Activated CD8-positive, alpha-beta memory T cell treated with anti-CD3 and anti-CD28 coated beads, Interleukin-2, amount 50 U/mL, for 24 hours (primary cell): Measurements from ENCODE around the gene MT1F.
"Not testable (repeated sequence)": the region's sequence is repeated elsewhere in the genome, so short reads cannot be mapped to it uniquely, and the experiment has no call there.

ENCODE experiments used
- DNase-seq: peaks from one replicate; pipeline ENCODE4 v3.0.0-alpha.2; 2020; ENCODE audit errors: extremely low read depth

Gene MT1F

DNA sequence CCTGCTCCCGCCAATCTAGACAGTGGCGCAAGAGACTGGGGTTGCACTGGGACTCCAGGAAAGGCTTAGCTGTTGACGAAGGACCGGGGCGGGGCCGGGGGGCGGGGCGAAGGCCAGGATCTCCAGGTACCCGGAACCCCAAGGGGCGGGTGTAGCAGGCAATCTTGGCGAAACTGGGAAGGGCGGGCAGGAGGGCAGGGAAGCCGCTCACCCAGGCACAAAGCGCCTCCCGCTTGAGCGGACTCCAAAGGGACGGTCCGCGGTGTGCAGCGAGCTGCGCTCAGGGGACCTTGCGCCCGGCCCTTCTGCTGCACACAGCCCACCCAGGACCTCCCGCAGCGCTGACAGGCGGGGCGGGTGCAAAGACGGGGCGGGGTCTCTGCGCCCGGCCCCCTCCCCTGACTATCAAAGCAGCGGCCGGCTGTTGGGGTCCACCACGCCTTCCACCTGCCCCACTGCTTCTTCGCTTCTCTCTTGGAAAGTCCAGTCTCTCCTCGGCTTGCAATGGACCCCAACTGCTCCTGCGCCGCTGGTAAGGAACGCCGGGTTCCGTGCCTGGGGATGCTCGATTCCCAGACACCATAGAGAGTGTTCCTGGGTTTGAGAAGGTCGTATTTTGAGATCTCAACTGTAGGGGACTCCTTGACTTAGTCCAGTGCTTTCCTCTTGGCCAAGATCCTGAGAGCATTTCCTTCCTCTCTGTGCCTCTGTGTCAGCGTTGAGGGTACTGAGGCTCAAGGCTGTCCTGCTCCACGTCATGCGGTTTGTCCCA, at the start of gene MT1F:
TSS of gene MT1F (plus strand) at position 405 of the 772 bp plus-strand sequence. CDS start at position 505, 100 bp downstream.
- DNase-seq, result peak; percentile 37

DNA sequence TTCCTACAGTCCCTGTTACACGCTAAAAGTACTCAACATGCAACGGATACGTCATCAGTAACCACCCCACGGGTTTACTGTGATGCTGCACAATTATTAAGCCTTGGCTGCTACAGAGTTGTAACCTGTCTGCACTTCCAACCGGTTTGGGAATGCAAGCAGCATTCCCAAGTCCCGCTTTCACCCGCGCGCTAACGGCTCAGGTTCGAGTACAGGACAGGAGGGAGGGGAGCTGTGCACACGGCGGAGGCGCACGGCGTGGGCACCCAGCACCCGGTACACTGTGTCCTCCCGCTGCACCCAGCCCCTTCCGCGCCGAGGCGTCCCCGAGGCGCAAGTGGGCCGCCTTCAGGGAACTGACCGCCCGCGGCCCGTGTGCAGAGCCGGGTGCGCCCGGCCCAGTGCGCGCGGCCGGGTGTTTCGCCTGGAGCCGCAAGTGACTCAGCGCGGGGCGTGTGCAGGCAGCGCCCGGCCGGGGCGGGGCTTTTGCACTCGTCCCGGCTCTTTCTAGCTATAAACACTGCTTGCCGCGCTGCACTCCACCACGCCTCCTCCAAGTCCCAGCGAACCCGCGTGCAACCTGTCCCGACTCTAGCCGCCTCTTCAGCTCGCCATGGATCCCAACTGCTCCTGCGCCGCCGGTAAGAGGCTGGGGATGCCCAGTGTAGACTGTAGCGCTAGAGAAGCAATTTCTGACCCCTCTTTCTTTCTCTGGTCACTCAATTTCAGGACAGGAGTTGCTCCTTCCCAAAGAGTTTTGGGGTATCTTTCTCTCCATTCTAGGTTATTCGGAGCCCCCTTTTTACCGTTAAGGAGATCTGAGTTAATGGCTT, 49.5 kb upstream of the MT1F start, which contains the start of gene MT2A:
TSS of gene MT2A (plus strand) at position 542 of the 833 bp plus-strand sequence. CDS start at position 614, 72 bp downstream.
- peak; percentile 78 for DNase-seq

DNA sequence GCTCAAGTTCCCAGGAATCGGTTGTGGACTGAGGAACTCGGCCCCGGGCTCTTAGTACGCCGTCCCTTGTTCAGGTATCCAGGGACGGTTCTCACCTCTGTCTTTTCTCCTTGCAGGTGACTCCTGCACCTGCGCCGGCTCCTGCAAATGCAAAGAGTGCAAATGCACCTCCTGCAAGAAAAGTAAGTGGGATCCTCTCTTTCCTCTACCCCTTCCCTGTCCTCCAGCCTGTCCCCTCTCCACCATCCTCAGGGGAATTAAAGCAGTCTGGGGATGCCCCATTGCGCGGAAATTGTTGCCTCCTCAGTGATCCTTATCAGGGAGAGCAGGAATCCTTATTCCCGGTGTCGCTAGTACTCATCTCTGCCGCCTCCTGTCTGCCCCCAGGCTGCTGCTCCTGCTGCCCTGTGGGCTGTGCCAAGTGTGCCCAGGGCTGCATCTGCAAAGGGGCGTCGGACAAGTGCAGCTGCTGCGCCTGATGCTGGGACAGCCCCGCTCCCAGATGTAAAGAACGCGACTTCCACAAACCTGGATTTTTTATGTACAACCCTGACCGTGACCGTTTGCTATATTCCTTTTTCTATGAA, 48.8 kb upstream of the MT1F start:
- DNase-seq, result no peak

DNA sequence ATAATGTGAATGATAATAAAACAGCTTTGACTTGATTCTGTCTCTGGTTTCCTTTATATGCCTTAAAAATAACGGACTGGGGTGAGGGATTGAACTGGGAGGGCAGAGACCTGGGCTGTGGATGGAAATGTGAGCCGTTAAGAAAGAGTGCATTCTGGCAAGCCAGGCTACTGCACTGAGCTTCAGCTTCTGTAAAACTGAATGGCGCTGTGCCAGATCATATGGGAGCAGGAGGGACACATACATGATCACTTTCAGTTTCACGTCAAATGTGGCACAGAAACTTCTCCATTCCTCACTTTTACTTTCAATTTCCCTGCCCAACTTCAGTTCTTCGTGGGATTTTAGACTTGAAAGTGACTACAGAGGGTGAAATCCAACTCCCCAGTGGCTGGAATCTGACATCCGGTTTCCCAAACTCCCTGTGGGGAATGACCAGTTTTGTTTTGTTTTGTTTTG, 48.3 kb upstream of the MT1F start:
- peak; percentile 51 for DNase-seq

DNA sequence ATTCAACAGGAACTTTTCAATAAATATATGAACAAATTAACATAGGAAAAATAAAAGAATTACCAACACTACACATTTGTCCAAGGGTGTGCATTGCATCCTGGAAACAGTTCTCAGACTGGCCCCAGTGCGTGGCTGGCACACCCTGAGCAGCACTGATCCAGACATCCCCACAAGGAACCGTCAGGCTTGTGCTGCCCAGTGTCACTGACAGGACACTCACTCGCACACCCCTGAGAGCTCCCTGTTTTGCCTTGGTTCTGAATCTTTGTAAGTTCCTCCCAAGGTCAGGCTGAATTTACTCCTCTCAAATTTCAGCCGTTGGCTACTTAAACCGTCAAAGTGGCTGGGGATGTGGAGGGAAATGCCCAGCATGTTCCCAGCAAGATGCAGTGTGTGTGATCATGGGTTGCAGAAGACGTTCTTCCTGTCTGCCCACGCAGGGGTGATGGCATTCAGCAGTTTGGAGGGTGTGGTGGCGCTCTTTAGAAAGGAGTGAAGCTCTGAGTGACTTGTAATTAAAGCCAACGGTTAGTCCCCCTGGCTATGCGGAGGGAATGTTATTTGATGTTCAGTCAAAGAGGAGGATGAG, 47.6 kb upstream of the MT1F start:
- DNase-seq, result peak; percentile 56

DNA sequence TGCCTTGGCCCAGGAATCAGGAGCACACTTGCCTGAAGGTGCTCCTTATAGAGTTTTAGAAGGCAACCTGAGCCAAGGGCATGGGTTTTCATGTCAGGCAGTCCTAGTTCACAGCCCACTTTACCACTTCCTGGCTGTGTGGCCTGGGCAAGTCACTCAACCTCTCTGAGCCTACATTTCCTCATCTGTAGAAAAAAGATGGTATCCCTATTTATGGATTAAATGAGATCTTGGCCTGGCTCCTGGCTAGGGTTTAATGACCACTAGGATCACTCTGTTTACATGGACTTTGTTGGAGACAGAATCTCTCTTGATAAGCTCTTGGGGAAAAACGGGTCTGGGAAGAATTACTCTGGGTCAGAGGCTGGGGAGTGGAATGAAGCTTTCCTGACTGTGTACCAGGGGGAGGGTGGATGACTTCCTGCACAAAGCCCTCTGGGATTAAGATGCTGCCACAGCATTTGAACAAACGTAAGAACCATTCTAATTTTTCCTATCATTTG, 47.1 kb upstream of the MT1F start:
- no peak for DNase-seq

DNA sequence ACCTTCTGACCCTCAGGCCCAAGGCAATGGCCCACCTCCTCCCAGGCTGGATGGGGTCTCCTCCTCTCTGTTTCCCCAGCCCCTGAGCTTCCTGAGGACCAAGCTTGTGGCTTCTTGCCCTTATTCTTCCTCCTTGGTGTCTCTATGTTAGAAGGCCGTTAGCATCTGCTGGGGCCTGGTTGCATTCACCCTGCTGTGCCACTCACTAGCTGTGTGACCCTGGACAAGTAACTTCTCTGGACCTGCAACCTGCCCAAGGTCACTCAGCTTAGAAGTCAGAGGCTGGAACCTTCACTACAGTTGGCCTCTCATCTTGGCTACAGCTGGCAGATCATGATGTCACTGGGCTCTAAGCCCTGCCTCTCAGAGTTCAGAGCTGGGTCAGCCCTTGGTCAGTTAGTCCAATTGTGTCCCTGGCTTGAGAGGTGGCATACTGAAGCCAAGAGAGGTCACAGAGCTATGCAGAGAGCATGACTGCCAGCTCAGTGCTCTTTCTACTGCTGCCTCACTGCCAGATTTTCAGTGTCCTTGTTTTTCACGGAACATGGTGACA, 46.4 kb upstream of the MT1F start:
- DNase-seq, result no peak

DNA sequence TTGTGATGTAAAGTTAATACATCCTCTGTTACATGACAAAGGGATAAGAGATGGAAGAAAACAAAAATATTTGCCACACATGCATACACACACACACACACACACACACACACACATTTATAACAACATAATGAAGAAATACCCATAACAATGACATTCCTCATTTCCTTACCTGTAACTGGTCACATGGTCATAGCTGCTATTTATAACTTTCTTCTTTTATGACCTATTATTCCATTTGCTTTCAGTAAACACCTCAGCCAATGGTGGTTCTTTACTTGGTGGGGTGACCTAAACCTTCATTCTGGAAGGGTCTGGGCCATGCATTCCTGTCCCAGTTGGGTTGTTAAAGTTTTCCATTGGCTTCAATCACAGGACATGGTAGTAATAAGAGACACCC, 44.1 kb upstream of the MT1F start:
- DNase-seq, result no peak

DNA sequence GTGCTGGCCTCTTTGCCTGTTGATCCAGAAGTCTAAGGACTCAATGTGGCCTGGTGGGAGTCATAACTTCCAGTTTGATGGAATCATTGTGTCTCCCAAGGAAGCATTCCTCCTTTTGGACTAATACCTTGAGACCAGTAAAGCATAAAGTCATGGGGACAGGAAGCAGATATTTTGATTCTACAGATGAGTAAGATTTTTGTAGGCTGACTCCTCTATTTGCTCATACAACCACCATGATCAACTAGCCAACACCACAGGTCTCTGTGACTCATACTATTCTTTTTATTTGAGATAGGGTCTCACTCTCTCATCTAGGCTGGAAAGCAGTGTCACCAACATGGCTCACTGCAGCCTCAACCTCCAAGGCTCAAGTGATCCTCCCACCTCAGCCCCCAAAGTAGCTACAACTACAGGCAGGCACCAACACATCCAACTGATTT, 43.2 kb upstream of the MT1F start:
- no peak for DNase-seq

DNA sequence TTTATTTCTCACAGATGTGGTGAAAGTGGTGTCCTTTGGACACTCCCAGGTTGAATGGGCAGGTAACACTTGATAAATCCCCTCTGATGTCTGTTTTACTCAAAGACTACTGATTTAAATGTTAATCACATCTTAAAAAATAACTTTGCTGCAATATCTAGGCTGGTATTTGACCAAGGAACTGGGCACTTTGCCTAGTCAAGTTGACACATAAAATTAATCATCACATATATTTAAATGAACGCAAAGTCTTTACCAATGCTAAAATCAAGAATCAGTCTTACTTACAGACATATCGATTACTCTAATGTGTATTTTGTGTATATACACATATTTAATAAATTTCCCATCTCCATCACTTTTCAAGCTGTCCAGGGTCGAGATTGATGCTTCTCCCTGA, 42.4 kb upstream of the MT1F start:
- DNase-seq, result no peak

DNA sequence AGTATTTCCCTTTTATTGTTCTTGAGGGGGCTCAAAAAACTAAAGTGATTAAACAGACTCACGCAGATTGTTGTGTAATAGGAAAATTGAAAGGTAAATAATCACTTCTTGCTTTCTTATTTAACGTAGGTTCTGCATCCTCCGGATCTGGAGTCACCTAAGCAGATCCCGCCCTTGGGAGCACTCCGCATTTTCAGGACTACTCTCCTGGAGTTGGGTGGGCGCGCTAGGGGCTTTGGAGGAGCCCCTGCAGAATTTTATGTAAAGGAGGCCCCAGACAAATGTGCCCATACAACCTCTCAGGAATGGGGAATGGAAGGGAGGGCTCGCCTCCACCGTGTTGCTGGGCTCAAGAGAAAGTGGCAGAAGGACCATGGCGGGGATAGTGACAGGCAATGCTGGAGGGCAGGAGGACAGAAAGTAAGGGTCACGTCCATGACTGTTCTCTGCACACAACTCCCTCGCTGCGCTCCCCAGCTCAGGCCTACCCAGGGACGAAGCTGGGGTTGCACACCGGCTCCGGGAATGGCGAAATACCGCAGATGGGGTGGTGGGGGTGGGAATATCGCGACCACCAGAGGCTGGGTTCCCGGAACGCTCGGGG, 41.0 kb upstream of the MT1F start:
- no peak for DNase-seq

DNA sequence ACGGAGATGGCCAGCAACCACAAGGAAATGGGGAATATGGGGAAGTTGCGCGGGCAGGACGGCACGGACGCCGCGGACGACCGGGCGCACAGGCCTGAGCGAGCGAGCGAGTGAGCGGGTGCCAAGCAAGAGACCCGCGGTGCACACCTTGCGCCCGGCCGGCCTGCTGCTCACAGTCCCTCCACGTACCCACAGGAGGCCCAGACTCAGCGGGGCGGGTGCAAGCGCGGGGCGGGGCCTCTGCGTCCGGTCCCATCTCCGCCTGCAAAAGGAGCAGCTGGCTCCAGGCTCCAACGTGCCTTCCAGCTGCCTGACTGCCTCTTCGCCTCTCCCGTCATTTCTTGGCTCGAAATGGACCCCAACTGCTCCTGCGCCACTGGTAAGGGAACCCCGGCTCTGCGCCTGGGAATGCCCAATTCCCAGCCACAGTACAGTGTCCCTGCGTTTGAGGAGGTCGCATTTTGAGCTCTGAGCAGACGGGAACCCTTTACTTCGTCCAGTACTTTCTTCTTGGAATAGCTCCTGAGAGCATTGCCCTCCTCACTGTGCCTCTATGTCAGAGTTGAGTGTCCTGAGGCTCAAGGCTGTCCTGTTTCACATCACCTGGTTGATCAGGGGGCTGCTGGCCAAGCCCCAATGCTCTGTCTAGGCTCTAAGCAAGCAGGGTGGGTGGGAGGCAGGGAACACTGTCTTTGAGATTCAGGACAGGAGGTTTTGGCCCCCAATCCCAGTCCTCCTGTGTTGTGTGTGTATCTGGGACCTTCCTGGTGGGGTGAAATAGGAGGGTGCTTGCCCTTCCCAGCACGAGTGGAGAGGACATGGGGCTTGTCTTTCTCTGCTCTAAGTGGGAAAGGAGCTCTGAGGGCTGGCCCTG, 40.3 kb upstream of the MT1F start:
- no peak for DNase-seq

DNA sequence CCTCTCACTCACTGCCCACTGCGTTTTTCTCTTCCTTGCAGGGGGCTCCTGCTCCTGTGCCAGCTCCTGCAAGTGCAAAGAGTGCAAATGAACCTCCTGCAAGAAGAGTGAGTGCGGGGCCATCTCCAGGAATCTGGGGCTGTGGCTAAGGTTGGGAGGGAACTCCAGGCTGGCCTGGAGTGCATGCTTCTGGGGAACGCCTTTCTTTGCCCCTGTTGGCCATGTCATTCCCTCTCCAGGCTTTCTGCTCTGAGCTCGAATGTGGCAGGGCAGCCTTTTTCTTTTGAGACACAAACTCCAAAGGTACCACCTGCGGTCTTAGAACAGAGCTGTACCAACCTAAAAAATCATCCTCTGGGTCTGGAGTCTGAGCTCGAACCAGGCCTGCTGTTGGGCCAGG, 39.6 kb upstream of the MT1F start:
- DNase-seq, result no peak

DNA sequence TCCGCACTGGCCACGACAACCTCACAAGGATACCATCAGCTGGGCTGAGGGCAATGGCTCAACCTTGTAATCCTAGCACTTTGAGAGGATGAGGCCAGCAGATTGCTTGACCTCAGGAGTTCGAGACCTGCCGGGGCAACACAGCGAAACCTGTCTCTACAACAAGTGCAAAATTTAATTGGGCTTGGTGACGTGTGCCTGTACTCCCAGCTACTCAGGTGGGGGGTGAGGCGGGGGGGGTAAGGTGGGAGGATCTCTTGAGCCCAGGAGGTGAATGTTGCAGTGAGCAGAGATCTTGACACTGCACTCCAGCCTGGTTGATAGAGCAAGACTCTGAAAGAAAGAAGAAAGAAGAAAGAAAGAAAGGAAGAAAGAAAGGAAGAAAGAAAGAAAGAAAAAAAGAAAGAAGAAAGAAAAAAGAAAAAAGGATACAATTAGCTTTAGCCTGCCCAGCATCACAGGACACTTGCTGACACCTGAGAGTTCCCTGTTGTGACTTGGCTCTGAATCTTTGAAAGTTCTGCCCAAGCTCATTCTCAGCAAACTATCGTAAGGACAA, 37.3 kb upstream of the MT1F start:
- no peak for DNase-seq

DNA sequence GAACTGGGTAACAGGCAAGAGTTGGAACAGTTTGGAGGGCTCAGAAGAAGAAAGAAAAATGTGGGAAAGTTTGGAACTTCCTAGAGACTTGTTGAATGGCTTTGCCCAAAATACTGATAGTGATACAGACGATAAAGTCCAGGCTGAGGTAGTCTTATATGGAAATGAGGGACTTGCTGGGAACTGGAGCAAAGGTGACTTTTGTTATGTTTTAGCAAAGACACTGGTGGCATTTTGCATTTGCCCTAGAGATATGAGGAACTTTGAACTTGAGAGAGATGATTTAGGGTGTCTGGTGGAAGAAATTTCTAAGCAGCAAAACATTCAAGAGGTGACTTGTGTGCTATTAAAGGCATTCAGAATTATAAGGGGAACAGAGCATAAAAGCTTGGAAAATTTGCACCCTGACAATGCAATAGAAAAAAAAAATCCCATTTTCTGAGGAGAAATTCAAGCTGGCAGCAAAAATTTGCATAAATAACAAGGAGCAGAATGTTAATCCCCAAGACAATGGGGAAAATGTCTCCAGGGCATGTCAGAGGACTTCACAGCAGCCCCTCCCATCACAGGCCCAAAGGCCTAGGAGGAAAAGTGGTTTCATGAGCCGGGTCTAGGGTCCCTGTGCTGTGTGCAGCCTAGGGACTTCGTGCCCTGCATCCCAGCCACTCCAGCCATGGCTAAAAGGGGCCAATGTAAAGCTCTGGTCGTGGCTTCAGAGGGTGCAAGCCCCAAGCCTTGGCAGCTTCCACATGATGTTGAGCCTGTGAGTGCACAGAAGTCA, 35.9 kb upstream of the MT1F start:
- not testable (repeated sequence) for DNase-seq

DNA sequence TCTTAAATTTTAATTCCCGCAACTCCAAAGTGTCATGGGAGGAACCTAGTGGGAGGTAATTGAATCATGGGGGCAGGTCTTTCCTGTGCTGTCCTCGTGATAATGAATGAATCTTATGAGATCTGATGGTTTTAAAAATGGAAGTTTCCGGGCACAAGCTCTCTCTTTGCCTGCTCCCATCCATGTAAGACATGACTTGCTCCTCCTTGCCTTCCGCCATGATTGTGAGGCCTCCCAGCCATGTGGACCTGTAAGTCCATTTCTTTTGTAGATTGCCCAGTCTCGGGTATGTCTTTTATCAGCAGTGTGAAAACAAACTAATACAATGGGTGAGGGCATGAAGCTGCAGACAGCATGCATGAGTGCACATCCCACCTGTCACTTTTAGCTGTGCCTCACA, 34.6 kb upstream of the MT1F start:
- not testable (repeated sequence) for DNase-seq

DNA sequence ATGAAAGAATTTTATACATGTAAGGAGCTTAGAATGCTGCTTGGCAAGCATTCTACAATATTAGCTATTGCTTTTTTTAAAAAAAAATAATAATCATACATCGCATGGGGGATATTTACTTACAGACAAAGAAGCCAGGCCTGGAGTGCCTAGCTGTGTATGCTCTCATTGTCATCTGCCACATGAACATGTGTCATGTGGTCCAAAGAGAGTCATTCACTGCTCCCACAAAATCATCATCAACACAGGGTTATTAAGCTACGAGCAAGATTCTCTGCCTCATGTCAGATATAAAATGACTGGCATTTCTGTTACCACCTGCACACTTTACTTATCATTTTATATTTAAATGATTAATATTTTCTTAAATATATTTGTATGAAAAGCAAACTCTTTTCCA, 34.1 kb upstream of the MT1F start:
- no peak for DNase-seq

DNA sequence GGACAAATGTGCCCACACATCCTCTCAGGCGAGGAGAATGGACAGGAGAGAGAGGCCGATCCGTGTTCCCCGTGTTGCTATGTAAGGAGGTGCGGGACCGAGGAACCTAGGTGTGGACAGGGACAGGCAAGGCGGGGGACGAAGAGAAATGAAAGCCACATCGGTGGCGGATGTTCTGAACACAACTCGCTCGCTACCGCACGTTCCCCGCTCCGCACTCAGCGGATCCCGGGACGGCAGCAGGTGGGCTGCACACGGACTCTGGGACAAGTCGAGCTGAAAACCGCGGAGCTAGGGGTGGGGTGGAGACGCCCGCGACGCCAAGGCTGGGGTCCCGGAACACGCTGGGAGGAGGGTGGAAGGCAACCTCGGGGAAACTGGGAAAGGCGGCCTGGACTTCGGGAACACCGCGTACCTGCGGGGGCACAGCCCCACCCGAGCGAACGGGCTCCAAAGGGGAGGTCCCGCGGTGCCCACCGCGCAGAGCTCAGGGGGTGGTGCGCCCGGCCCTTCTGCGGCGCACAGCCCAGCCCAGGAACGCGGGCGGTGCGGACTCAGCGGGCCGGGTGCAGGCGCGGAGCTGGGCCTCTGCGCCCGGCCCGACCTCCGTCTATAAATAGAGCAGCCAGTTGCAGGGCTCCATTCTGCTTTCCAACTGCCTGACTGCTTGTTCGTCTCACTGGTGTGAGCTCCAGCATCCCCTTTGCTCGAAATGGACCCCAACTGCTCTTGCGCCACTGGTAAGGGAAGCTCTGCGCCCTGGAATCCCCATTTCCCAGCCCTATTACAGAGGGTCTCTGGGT, 32.4 kb upstream of the MT1F start, which contains the start of gene MT1E:
TSS of gene MT1E (plus strand) at position 642 of the 803 bp plus-strand sequence. CDS start at position 713, 71 bp downstream.
- no peak for DNase-seq
